ENCODE measurements around the gene ZFYVE9.
"Not testable (repeated sequence)": the region's sequence is repeated elsewhere in the genome, so short reads cannot be mapped to it uniquely, and the experiment has no call there.

ZFYVE9 gene

DNA sequence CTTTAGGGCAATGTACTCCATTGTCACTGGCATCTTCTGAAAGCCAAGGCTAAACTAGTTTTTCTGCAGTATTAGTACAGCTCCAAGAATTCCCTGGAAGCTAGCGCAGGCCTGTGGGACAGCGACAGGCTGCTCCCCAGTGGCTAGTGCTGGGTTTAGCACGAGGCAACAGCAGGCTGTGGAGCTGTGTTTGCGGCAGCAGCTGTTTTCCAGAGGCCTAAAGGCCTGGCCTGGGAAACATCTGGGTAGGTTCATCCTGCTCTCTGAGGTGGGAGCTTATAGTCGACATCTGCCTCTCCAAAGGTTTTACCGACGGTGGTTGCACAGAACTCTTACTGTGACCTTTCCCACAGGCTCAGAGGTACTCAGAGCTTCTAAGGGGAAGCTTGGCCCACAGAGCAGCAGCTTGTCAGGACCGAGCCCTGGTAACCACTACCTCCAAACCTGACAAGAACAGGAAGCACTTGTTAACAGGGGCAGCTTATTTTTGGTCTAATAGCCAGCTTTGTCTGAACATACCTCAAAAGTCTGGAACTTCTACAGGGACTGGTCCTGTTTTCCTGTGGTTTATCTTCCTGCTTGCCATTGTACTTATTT, 206.9 kb downstream of the ZFYVE9 start:
- no peak for DNase-seq

DNA sequence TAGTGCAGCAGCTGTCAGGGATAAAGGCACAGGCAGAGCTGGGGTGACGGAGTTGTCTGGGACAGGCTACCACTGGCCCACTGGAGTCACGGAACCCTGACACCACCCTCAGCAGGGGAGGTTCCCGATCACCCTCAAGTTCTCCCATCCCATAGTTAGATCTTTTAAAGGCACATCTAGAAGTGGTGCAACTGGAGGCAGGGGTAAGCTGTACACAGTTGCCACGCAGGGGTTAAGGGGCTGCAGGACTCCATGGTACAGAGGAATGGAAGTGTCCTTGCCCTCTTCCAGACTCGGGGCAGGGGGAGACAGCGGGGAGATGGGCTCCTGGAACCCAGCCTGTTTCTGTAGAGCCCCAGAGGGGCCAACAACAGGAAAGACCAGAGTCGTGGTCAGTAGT, 210.8 kb downstream of the ZFYVE9 start:
- DNase-seq, result no peak

DNA sequence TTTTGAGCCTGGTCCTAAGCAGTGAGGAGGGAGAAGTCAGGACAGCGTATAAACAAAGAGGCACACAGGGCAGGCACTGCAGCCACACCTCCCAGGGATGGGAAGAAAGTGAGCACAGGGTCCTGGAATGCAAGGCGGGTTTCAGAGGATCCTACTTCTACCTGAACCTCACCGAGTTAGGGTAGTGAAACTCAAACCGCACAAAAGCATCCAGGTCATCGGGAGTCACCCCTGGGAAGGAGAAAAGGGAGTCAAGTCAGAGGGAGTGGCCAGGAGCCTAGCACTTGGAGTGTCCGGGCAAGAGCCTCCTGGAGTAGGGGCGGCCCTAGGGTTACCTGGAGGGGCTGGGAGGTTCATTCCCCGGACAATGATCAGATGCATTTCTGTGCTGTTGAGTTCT, 213.5 kb downstream of the ZFYVE9 start:
- DNase-seq, result no peak

DNA sequence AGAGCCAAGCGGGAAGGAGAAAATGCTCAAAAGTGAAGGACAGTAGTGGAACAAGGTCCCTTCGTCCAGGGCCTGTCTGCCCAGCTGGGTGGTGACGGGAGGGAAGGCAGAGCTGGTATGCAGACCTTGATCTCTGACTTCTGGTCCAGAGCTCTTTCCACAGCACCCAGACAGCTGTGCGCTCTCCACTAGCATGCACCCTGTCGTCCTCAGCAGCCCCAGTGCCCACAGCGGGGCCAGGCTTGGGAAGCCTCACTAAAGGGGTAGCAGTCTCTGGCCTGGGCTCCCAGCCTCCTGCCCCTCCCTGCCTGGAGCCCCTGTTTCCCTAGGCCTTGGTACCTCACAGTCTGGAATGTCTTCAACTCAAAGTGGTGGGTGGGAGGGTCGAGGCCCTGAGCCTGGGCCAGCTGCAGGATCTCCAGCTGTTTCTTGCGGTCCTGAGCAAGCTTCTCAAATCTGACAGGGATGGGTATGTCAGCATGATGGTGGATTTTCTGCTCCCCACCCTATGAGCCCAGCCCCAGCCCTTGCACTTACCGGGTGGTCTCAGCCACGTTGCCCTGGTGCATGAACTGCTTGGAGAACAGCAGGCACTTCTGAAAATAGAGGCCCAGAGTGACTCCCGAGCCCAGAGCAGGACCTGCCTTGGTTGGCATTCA, 214.1 kb downstream of the ZFYVE9 start:
- no peak for DNase-seq

DNA sequence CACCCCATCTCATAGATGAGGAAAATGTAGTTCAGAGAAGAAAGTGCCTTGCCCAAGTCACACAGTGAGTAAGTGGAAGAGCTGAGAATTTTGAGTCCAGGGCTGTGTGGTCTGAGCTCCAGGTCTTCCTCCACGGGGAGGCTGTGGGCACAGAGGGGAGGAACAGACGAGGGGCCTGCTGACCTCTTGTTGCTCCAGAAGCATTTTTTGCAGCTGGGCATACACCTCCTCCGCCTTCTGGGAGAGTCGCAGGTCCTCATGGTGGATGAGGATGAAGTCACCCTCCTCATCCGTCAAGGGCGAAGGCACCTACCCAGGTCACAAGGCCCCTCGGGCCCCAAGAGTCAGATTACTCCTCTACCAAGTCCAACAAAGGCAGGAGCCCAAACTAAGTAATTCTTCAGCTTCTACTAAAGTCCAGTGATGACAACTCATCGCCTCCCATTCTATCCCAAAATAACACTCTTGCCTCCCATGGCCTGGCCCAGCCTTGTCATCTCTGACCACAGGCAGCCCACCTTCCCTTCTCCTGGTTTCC, 215.0 kb downstream of the ZFYVE9 start:
- no peak for DNase-seq

DNA sequence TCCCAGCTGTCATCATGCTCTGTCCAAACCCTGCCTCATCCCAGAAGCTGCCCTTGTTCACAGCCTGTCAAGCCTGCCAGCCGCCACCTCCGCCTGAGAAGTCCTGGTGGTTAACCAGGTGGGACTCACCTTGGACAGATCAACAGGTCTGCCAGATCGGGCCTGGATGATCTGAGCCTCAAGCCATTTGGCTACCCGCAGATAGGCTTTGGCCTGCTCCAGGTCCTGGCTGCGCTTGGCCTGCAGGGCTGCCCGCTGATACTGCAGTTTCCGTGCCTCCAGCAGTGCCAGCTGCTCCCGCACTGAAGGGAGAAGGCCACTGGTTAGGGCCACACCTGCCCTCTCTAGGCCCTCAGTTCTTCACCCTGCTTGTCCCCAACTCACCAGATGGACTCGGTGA, 215.5 kb downstream of the ZFYVE9 start:
- no peak for DNase-seq

DNA sequence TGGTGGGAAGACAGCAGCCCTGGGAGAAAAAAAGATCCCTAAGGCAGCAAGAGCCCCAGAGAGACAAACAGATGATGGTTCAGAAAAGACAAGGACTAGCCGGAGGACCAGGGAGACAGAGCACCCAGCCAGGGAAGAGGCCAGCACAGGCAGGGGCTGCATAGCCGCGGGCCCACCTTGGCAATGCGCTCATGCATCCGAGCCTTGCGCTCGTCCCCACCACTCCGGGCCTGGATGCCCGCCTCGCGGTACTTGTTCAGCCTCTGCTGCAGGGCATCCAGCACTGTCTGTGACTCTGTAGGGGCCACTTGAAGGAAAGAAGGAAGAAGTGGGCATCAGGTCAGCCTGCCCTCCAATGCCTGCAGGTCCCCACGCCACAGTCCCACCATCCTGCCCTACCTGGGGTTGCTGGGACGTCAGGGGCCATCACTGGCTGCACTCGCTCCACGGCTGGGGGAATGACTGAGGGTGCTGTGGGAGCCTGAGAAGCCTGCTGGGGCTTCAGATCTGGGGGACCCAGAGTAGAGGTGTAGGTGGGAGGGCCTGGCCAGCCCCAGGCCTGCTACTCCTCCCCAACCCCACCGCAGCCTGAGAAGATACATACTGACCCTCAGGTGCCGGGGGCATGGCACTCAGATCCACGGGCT, 217.1 kb downstream of the ZFYVE9 start:
- no peak for DNase-seq

DNA sequence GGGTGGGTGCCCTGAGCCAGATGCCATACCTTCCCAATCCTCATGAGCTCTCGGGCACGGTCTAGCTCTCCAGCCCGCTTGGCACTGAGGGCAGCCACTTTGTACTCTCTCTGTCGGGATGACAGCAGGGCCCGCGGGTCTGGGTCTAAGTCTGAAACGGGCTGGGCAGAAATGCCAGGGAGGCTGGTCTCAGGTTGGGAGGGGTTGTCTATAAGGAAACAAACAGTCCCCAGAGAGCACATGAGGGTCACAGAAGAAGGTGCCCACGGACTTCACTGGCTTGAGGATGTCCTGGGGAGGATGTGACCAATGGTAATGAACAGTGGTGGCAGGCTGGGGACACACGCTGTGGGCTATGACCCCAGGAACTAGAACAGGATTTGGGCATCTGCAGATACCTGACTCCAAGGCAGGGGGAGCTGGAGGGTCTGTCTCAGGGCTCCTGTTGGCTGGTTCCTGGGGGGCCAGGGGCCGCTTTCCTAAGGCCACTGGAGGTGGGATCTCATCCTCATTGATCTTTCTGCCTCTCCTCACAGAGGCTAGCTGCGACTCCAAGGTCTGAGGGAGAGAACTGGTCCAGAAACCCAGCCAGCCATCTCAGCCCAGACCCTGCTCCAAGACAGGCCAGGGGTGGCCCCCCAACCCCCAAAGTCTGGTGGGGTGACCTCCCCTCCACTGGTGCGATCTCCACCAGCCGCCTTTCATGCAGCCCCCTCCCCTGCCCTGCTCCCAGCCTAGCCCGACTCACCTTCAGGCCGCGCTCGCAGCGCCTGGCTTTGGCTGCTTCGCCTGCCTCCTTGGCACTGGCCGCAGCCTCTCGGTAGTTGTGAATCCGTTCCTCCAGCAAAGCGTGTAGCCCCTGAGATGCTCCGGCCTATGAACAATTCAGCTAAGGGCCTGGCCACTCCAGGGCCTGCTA, 218.0 kb downstream of the ZFYVE9 start:
- no peak for DNase-seq

DNA sequence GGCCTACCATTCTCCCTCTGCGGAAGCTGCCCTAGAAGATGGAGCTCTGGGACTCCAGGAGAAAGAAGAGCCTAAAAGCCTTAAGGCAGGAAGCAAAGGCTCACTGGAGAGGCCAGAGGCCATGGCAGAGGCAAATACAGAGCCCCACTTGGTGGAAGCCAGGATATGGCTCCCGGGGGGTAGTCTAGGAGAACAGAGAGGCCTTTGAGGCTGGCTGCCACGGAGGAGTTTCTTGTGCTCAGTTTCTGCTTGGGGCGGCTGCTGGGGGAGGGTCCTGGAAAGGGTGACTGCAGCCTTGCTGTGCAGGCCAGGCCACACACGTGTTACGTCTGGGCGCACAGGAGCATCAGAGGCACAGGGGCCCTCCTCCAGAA, 218.7 kb downstream of the ZFYVE9 start:
- DNase-seq, result no peak

DNA sequence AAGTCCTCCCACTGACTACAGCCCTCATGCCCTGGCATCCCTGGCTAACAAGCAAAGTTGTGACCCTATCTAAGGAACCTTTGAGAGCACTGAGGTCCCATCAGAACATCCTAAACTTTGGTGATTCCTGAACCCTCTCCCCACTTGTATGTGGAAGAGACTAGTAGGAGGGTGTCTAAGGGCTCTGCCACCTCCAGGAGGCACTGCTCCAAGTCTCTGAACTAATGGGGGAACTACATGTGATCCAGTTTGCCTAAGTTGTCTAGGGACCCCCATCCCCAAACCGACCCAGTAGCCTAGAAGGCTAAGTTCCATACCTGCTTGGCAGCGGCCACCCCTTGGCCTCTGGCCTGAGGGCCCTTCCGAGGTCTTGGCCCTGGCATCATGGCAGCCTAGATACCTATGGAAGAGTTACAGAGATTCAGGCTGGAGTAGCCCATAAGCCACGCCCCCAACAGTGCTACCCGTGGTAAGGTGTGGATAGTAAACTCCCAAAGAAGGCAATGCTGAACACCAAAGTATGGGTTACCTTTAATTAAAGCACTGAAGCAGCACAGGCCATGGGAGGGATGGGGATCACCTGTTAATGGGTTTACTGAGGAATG, 222.4 kb downstream of the ZFYVE9 start:
- no peak for DNase-seq

DNA sequence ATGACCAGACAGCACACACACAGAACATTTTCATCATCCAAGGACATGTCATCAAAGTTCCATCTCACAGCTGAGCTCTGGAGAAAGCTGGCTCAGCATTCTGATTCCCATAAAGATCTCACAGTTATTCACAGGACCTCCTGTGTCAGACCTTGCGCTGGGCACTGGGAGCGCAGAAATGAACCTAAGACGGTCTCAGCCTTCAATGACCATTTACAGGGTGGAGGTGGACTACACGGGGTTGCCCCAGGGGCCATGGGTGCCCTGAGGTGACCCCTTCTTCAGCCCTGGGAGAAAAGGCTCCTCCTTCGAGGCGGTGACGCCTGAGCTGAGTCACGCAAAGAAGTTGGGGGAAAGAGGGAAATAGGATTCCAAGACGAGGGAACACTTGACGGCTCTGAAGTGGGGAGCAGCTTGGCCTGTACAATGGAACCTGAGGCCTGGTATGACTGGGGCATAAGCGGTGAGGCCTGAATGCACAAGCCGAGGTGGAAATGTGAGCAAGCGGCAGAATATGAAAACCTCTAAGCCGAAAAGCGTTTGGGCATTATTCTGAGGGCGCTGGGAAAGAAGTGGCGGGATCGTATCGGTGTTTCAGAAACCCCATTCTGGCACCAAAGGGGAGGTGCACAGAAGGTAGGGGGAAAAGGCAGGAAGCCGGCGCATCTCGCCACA, 223.3 kb downstream of the ZFYVE9 start:
- peak; percentile 18 to 23 for DNase-seq

DNA sequence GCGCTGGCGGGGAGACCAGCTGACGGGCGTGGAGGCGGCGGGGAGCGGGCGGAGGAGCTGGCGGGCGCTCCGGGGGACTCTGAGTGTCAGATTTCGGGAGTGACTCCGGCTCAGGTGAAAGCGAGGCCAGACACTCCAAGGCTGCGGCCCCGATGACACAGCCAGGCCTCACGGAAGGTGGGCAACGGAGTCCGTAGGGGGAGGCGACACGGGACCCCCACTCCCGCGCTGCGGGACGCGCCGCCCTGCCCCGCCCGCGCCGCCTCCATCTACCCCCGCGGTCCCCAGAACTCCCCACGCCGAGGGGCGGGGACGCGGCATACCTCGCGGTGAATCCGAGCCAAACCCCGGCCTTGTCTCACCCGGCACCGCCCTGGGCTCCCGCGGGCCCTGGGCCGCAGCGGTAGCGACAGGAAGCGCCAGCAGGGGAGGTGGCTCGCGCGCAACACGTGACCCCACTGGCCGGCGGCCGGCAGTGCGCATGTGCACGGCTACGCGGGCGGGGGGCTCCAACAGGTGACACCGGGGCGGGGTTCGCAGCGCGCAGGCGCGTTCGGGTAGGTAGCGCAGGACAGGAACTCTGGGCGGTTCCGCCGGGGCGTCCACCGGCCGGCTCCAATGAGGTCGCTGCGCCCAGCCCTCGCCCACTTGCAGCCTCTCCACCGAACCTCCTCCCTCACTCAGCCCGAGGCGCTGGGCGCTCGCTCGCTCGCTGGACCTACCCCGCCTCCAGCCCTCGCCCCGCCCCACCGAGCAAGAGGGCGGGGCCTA, 224.0 kb downstream of the ZFYVE9 start, which contains the start of gene CC2D1B:
TSS of gene CC2D1B (minus strand) at position 460 of the 771 bp plus-strand sequence. CDS start 1,585 bp downstream, outside the sequence.
- peak; percentile 94 to 96 for DNase-seq

DNA sequence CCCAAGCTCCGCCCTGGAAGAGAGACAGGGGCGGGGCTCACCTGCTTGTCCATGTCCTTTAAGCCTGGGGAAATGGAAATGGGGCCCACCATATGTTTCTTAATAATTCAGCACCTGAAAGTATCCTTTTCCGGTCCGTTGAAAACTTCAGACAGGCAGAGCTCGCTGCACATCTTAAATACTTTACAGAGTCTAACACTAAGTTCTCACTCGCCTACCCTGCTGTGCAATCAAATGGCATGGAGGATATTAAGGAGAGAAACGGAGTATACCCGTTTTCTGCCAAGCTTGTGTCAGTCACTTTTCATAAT, 224.6 kb downstream of the ZFYVE9 start:
- no peak for DNase-seq

DNA sequence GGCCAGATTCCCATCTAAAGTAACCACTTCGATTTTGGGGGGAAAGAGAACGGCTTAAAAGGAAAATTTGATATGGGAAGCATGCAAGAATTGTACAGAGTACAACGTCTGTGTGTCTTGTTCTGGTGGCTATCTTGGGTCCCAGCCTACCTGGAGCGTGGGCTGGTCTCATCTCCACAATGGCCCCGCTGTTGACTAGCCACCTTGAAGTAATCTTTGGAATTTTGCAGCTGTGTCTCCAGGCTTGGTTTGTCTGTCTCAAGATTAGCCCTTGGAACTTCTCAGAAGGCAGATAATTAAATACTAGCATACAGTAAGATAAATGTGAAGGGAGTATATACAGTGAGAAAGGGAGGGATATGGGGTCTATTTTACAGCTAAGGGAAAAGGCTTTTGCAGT, 225.4 kb downstream of the ZFYVE9 start:
- no peak for DNase-seq

DNA sequence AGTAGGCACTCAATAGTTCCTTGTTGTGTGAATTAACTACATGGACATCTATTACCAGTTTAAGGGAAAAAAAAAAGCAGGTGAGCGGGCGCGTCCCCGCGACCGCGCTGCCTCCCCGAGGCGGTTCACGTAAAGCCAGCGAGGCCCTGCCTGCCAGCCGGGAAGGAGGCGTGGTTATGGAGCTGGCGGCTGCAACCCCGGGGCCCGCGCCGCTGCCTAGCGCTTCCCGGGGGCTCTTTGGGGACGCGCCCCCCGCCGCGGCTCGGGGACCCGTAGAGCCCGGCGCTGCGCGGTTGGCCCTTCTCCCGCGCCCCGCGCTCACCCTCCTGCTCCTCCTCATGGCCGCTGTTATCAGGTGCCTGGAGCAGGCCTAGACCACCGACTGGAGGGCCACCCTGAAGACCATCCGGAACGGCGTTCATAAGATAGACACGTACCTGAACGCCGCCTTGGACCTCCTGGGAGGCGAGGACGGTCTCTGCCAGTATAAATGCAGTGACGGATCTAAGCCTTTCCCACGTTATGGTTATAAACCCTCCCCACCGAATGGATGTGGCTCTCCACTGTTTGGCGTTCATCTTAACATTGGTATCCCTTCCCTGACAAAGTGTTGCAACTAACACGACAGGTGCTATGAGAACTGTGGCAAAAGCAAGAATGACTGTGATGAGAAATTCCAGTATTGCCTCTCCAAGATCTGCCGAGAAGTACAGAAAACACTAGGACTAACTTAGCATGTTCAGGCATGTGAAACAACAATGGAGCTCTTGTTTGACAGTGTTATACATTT, 226.7 kb downstream of the ZFYVE9 start:
- peak; percentile 24 to 44 for DNase-seq

DNA sequence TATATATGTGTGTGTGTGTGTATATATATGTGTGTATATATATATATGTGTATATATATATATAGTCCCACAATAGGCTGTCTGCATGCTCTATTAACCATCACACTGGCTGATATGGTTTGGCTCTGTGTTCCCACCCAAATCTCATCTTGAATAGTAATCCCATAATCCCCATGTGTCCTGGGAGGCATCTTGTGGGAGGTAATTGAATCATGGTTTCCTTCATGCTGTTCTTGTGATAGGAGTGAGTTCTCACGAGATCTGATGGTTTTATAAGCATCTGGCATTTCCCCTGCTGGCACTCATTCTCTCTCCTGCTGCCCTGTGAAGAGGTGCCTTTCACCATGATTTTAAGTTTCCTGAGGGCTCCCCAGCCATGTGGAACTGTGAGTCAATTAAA, 228.0 kb downstream of the ZFYVE9 start:
- not testable (repeated sequence) for DNase-seq

DNA sequence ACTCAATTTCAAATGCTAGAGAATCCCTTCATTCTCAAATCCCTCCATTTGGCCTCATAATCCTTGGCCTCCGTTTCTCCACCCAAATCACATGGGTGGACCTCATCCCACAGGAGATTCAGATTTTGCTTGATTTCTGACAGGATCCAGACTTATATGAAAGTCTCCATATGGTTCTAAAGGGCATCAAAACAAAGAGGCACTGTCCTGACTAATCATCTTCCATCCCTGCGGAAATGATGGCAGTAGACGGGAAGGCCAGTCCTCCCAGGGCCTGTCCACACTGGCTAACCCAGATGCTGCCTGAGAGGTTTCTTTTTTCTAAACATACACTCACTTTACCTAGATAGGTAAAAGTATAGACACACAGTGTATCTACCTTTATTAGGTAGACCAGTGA, 243.5 kb downstream of the ZFYVE9 start:
- DNase-seq, result no peak

DNA sequence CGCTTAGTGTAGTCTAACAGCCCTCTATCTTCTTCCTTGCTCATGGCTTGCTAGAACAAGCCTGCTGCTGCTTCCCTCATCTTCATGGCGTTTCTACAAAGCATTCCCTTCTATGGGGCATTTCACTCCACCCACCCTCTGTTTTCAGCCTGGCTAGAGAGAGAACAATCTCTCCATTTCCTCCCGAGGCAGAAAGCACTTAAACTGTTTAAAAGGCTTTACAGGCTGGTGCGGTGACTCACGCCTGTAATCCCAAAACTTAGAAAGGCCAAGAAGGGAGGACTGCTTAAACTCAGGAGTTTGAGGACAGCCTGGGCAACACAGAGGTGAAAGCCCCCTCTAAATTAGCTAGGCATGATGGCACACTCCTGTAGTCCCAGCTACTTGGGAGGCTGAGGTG, 244.6 kb downstream of the ZFYVE9 start:
- DNase-seq, result no peak

DNA sequence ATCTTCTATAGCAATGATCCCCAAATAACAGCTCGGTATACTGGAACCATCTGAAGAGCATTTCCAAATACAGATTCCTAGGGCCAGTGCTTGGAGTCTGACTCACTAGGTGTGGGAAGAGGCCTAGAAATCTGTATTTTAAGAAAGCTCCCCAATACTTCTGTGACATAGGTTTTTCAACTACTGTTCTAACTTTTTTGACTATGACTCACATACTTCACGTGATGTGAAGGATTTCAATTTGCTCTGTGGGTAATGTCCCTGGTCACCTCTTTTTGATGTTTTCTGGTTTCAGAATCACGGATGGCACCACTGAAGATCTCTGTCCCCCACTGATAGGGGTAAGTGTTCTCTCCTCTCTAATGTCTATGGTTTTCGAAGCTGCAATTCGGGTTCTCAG, 251.3 kb downstream of the ZFYVE9 start:
- no peak for DNase-seq
